Astrocyte (in vitro differentiated cells and primary cell): Measurements from ENCODE around the gene TMEM167B.

ENCODE experiments used
- EZH2 ChIP-seq: IDR thresholded peaks from 2 replicates; pipeline ENCODE4 v1.6.1; 2012; ENCODE audit warnings: mild to moderate bottlenecking, low read length, inconsistent platforms; ENCODE audit not compliant: insufficient read depth
- TF ChIP-seq, protein P1 (sequence below): IDR thresholded peaks from 2 replicates; pipeline ENCODE4 v1.5.1; 2011; ENCODE audit warnings: low read depth, mild to moderate bottlenecking, inconsistent platforms, low read length, moderate library complexity; ENCODE audit not compliant: insufficient read depth

DNA sequence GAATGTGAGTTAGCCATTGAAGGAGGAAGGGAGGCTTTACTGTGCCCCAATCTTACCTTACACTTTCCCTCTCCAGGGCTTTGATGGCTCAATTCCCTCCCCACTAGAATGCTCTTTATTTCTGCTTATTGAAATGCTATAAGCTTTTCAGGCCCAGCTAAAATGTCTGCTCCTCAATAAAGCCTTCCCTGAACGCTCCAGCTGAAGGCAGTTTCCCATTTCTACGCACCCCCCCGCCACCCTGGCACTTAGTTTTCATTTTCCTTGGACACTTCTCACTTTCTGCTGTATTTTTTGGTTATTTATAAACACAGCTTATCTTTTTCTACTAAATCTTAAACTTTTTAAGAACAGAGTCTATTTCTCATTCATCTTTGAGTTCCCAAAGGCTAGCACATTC, 7.1 kb upstream of the TMEM167B start:
- TF ChIP-seq, protein P1, sequence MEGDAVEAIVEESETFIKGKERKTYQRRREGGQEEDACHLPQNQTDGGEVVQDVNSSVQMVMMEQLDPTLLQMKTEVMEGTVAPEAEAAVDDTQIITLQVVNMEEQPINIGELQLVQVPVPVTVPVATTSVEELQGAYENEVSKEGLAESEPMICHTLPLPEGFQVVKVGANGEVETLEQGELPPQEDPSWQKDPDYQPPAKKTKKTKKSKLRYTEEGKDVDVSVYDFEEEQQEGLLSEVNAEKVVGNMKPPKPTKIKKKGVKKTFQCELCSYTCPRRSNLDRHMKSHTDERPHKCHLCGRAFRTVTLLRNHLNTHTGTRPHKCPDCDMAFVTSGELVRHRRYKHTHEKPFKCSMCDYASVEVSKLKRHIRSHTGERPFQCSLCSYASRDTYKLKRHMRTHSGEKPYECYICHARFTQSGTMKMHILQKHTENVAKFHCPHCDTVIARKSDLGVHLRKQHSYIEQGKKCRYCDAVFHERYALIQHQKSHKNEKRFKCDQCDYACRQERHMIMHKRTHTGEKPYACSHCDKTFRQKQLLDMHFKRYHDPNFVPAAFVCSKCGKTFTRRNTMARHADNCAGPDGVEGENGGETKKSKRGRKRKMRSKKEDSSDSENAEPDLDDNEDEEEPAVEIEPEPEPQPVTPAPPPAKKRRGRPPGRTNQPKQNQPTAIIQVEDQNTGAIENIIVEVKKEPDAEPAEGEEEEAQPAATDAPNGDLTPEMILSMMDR, result no peak
- no peak for TF ChIP-seq EZH2
